ENCODE results near the gene AGBL1. TPM values are rescaled to one million over a fixed set of nuclear protein-coding genes. Genes with fewer than 3 reads are reported as not detected.
A peak's percentile ranks its signal among the peaks of the same experiment; 100 is the strongest.

The AGBL1 gene
- total and polyA plus RNA-seq, 2 experiments from 2014 or later = 0.03 TPM; not detected in 1

DNA sequence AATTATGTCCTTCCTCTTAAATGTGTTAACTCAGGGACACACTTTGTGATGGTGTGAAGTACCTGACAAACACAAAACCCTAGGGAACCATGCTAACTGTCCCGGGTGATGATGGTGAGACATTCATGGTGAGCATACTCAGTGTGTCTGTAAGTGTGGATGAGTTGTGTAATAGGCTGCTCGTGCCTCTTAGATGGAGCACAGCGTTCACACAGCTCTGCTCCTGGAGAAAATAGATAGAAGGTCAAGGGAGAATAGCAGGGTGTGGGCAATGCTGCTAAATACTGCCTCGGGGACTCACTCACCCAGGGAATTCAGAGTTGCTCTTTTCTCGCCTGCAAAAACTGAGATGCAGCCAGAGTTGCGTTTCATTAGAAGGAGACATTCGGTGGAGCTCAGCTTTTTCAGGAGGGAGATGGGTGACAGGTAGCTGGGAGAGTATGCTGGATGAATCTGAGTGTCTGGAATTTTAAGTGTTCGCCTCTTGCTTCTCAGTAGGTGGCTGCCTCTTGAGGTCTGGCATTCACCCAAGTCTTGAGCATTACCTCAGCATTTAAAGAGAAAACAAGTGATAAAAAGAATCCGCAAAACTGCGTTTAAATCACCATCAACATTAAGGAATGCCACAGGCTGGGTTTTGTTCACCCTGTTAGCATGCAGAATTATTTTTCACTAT lies 813.2 kb downstream of the AGBL1 start:
- H3K9me3 Mint-ChIP-seq = no peaks in the 10 kb centered on the region
- ATAC-seq (peak; percentile 54; the same call in 2 of the 3 replicates), DNase-seq (ENCODE audit: low spot score) (peak; percentile 36)
- H4K20me1 ChIP-seq (replicated peaks; ENCODE audit: insufficient read depth) = no peaks in the 10 kb centered on the region
- H3K36me3 Mint-ChIP-seq (ENCODE audit: low read depth) = no peaks in the 10 kb centered on the region
- H3K27me3 Mint-ChIP-seq (ENCODE audit: insufficient read depth, low read depth, poor library complexity) = no peaks in the 10 kb centered on the region
- H3K79me2 ChIP-seq (replicated peaks; ENCODE audit: insufficient read depth) = no peaks in the 10 kb centered on the region
- H3K4me3 ChIP-seq = 0 out of 2 replicates have a peak overlapping the region, but pooled peaks have one; percentile 0
- H3K27me3 ChIP-seq (ENCODE audit: insufficient read depth) = no peaks in the 10 kb centered on the region
- 0 out of 2 replicates have a peak overlapping the region, but pooled peaks have one; percentile 15 for H2AFZ ChIP-seq
- H3K4me3 Mint-ChIP-seq = no peak overlapping the region
- H3K4me1 Mint-ChIP-seq = peaks cover 26% of the 10 kb centered on the region
- H3K4me1 ChIP-seq (ENCODE audit: insufficient read depth) = peaks cover 19% of the 10 kb centered on the region
- H3K27ac ChIP-seq (ENCODE audit: low read depth) = peak overlapping the region; percentile 20
- no peaks in the 10 kb centered on the region for H3F3A ChIP-seq (replicated peaks; ENCODE audit: low read depth)
- no peak overlapping the region for H3K27ac Mint-ChIP-seq
- H3K4me2 ChIP-seq = peak overlapping the region; percentile 34
- H3K9me2 ChIP-seq (ENCODE audit: insufficient read depth) = no peaks in the 10 kb centered on the region
- TF ChIP-seq EZH2 (IDR thresholded peaks at IDR 0.05; ENCODE audit: low read depth, unreplicated experiment) = no peak
- no peak for TF ChIP-seq ETS1 (IDR thresholded peaks at IDR 0.05)
- no peak for TF ChIP-seq STAT1 (IDR thresholded peaks at IDR 0.05; ENCODE audit: unreplicated experiment)
- no peak for TF ChIP-seq ZNF114 (CRISPR knock-in tag; IDR thresholded peaks at IDR 0.05)
- TF ChIP-seq EZH2phosphoT487 (IDR thresholded peaks at IDR 0.05; ENCODE audit: unreplicated experiment) = no peak
- TF ChIP-seq POLR2AphosphoS5 (IDR thresholded peaks at IDR 0.05; ENCODE audit: low read depth) = no peak
- no peak for TF ChIP-seq JUNB (IDR thresholded peaks at IDR 0.05; ENCODE audit: unreplicated experiment)
- no peak for TF ChIP-seq CTCF (conservative IDR thresholded peaks at IDR 0.05; ENCODE audit: low read depth in 2 of 2)
- TF ChIP-seq, protein P1, sequence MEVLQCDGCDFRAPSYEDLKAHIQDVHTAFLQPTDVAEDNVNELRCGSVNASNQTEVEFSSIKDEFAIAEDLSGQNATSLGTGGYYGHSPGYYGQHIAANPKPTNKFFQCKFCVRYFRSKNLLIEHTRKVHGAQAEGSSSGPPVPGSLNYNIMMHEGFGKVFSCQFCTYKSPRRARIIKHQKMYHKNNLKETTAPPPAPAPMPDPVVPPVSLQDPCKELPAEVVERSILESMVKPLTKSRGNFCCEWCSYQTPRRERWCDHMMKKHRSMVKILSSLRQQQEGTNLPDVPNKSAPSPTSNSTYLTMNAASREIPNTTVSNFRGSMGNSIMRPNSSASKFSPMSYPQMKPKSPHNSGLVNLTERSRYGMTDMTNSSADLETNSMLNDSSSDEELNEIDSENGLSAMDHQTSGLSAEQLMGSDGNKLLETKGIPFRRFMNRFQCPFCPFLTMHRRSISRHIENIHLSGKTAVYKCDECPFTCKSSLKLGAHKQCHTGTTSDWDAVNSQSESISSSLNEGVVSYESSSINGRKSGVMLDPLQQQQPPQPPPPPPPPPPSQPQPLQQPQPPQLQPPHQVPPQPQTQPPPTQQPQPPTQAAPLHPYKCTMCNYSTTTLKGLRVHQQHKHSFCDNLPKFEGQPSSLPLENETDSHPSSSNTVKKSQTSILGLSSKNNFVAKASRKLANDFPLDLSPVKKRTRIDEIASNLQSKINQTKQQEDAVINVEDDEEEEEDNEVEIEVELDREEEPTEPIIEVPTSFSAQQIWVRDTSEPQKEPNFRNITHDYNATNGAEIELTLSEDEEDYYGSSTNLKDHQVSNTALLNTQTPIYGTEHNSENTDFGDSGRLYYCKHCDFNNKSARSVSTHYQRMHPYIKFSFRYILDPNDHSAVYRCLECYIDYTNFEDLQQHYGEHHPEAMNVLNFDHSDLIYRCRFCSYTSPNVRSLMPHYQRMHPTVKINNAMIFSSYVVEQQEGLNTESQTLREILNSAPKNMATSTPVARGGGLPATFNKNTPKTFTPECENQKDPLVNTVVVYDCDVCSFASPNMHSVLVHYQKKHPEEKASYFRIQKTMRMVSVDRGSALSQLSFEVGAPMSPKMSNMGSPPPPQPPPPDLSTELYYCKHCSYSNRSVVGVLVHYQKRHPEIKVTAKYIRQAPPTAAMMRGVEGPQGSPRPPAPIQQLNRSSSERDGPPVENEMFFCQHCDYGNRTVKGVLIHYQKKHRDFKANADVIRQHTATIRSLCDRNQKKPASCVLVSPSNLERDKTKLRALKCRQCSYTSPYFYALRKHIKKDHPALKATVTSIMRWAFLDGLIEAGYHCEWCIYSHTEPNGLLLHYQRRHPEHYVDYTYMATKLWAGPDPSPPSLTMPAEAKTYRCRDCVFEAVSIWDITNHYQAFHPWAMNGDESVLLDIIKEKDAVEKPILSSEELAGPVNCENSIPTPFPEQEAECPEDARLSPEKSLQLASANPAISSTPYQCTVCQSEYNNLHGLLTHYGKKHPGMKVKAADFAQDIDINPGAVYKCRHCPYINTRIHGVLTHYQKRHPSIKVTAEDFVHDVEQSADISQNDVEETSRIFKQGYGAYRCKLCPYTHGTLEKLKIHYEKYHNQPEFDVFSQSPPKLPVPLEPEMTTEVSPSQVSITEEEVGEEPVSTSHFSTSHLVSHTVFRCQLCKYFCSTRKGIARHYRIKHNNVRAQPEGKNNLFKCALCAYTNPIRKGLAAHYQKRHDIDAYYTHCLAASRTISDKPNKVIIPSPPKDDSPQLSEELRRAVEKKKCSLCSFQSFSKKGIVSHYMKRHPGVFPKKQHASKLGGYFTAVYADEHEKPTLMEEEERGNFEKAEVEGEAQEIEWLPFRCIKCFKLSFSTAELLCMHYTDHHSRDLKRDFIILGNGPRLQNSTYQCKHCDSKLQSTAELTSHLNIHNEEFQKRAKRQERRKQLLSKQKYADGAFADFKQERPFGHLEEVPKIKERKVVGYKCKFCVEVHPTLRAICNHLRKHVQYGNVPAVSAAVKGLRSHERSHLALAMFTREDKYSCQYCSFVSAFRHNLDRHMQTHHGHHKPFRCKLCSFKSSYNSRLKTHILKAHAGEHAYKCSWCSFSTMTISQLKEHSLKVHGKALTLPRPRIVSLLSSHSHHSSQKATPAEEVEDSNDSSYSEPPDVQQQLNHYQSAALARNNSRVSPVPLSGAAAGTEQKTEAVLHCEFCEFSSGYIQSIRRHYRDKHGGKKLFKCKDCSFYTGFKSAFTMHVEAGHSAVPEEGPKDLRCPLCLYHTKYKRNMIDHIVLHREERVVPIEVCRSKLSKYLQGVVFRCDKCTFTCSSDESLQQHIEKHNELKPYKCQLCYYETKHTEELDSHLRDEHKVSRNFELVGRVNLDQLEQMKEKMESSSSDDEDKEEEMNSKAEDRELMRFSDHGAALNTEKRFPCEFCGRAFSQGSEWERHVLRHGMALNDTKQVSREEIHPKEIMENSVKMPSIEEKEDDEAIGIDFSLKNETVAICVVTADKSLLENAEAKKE (CRISPR knock-in tag; IDR thresholded peaks at IDR 0.05) = no peak
- no peak for TF ChIP-seq ZNF331 (CRISPR knock-in tag; IDR thresholded peaks at IDR 0.05; ENCODE audit: low read depth)
- no peak for TF ChIP-seq NANOG (IDR thresholded peaks at IDR 0.05; ENCODE audit: borderline replicate concordance)
- no peak for TF ChIP-seq CREB1 (CRISPR knock-in tag; IDR thresholded peaks at IDR 0.05; ENCODE audit: low read depth)
- TF ChIP-seq, protein P2, sequence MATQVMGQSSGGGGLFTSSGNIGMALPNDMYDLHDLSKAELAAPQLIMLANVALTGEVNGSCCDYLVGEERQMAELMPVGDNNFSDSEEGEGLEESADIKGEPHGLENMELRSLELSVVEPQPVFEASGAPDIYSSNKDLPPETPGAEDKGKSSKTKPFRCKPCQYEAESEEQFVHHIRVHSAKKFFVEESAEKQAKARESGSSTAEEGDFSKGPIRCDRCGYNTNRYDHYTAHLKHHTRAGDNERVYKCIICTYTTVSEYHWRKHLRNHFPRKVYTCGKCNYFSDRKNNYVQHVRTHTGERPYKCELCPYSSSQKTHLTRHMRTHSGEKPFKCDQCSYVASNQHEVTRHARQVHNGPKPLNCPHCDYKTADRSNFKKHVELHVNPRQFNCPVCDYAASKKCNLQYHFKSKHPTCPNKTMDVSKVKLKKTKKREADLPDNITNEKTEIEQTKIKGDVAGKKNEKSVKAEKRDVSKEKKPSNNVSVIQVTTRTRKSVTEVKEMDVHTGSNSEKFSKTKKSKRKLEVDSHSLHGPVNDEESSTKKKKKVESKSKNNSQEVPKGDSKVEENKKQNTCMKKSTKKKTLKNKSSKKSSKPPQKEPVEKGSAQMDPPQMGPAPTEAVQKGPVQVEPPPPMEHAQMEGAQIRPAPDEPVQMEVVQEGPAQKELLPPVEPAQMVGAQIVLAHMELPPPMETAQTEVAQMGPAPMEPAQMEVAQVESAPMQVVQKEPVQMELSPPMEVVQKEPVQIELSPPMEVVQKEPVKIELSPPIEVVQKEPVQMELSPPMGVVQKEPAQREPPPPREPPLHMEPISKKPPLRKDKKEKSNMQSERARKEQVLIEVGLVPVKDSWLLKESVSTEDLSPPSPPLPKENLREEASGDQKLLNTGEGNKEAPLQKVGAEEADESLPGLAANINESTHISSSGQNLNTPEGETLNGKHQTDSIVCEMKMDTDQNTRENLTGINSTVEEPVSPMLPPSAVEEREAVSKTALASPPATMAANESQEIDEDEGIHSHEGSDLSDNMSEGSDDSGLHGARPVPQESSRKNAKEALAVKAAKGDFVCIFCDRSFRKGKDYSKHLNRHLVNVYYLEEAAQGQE (IDR thresholded peaks at IDR 0.05; ENCODE audit: unreplicated experiment) = no peak
- no peaks in the 10 kb centered on the region for H3K36me3 ChIP-seq (ENCODE audit: insufficient read depth)

Data from GM23338 (cell line).